HPDE6-E6E7 (cell line): Measurements from ENCODE around the gene MICAL3.
"Not testable (repeated sequence)": the region's sequence is repeated elsewhere in the genome, so short reads cannot be mapped to it uniquely, and the experiment has no call there.

Experiments used
- DNase-seq: peaks from one replicate; pipeline ENCODE4 v3.0.0; 2011; ENCODE audit warnings: missing footprints; ENCODE audit errors: extremely low spot score

MICAL3 gene, protein sequence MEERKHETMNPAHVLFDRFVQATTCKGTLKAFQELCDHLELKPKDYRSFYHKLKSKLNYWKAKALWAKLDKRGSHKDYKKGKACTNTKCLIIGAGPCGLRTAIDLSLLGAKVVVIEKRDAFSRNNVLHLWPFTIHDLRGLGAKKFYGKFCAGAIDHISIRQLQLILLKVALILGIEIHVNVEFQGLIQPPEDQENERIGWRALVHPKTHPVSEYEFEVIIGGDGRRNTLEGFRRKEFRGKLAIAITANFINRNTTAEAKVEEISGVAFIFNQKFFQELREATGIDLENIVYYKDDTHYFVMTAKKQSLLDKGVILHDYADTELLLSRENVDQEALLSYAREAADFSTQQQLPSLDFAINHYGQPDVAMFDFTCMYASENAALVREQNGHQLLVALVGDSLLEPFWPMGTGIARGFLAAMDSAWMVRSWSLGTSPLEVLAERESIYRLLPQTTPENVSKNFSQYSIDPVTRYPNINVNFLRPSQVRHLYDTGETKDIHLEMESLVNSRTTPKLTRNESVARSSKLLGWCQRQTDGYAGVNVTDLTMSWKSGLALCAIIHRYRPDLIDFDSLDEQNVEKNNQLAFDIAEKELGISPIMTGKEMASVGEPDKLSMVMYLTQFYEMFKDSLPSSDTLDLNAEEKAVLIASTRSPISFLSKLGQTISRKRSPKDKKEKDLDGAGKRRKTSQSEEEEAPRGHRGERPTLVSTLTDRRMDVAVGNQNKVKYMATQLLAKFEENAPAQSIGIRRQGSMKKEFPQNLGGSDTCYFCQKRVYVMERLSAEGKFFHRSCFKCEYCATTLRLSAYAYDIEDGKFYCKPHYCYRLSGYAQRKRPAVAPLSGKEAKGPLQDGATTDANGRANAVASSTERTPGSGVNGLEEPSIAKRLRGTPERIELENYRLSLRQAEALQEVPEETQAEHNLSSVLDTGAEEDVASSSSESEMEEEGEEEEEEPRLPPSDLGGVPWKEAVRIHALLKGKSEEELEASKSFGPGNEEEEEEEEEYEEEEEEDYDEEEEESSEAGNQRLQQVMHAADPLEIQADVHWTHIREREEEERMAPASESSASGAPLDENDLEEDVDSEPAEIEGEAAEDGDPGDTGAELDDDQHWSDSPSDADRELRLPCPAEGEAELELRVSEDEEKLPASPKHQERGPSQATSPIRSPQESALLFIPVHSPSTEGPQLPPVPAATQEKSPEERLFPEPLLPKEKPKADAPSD (N-terminal part only)

DNA sequence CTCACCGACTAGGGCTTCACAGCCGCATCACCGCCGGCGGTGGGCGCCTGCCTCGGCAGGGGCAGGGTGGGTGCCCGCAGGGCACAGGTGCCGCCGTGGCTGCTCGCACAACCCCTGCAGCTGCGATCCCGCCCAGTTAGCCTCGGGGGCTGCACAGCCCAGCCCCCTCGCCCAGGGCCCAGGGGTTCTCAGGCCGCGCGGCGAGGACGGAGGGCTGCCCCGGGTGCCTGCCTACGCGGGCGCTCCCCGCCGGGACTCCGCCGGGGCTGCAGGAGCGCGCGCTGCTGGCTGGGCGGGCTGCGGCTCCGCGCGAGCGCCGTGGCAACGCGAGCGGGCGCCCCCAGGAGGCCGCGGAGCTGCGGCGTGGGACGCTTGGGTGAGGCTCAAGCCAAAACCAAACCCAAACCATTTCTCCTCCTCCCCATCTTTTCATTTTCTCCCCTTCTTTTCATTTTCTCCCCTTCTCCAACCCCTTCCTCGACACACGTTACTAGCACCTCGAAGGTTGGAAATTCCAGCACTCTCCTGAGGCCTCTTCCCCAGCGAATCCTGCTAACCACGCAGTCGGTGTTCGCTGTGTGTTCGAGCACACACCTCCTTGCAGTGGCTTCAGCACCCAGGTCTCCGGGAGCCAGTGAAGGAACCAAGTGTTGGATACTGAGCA is at the start of gene MICAL3:
Gene MICAL3 (minus strand): TSS at position 286 of the 664 bp plus-strand sequence. CDS start 117,749 bp downstream, outside the sequence.
- peak; percentile 79 for DNase-seq

DNA sequence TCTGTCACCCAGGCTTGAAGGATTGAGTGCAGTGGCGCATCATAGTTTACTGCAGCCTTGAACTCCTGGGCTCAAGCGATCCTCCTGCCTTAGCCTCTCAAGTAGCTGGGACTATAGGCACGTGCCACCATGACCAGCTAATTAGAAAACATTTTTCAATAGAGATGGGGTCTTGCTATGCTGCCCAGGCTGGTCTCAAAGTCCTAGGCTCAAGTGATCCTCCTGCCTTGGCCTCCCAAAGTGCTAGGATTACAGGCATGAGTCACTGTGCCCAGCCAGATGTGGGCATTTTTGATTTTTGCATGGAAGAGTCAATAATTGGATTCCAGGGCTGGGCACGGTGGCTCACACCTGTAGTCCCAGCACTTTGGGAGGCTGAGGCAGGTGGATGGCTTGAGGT is 49.6 kb upstream of the MICAL3 start:
- not testable (repeated sequence) for DNase-seq

DNA sequence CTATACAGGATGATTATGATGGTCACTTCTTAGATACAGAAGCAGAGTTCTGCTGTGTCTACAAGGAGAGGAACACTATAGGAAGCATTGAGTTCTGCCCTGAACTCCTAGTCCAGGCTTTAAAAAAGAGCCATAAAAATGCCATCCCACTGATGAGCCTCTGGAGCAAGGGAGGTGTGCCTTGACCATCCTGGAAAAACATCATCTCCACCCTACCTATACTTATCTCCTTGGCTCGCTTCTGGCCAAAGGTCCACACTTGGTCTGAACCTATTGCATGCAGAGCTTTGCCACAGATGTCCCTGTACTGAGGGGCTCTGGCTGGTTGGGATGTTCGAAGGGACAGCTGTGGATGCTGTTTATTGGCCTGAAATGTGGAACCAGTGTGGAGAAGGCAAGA is 49.1 kb upstream of the MICAL3 start:
- no peak for DNase-seq

DNA sequence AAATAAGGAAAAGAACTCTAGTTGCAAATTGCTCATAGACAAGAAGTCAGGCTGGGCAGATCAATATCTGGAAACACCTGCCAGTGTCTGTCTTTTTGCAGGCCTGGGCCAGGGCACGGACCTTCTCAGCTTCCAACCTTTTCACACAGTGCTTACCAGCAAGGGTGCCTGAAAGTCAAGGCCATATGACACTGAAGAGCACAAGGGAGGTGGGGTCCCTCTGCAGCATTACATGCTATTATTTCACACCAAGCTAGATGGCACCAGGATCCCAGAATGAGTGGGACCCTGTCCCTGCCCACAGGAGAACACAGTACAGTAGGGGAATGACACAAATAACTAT is 47.6 kb upstream of the MICAL3 start:
- no peak for DNase-seq

DNA sequence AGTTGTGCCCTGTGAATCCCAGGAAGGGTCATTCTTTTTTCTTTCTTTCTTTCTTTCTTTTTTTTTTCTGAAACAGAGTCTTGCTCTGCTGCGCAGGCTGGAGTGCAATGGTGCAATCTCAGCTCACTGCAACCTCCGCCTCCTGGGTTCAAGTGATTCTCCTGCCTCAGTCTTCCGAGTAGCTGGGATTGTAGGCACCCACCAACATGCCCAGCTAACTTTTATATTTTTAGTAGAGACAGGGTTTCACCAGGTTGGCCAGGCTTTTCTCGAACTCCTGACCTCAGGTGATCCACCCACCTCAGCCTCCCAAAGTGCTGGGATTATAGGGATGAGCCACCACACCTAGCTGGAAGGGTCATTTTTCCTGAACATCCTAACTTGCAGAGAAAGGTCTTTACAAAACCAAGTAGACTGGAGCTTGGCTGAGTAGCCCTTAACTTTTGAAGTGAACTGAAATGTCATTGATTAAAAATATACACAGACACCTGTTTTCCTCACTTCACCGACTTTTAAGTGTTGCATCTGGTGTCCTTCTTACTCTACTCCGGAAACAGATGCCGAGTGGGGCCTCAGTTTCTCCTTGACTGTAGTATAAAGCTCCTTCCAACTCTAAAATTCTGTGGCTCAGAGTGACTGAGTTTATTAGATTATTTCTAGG is 47.1 kb upstream of the MICAL3 start:
- not testable (repeated sequence) for DNase-seq

DNA sequence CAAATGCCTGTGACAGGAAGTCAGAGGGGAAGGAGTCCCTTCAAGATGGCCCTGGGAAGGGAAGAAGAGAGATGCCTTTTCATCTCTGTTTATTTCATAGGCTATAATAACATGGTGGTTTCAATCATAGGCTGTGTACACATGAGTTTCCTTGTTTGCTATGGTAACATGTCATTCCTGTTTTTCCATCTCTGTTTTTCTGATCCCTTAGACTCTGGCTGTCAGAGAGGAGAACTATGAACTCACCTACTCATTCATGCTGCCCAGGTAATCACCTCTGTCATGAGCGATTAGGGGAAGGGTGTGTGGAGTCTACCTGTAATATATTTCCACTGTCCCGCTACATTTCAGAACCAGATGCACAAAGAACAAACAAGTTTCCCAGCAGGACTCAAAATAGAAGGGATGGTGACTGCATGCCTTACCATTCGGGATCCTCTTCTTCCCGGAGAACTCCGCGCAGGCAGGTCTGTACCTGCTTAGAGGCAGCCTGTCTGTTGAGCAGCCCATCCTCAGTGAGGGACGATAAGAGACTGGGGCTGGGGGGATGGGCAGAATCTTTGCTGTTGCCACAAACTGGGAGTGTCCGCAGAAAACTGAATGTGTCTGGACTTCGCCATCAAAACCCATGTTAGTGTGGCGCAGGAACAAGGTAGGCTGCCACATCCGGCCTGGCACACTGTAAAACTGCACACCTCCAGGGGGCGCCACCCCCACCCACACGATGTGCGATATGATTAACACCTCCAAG is 46.4 kb upstream of the MICAL3 start:
- peak; percentile 80 for DNase-seq

DNA sequence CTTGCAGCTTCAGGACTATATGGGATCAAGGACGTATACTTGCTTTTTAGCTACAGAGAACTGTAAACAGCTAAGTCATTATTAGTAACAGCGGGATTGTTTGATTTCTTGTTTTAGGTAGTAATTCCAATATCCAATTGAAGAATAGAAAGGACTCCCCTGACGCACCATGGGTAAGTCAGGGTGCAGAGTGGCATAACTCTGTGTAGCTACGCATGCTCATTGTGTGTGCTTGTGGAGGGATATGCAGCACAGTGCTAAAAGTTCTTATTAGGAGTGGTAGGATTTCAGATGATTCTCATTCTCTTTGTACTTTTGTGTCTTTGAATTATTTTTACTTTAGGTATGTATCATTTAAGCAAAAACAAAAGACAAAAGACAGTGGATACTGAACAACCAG is 45.7 kb upstream of the MICAL3 start:
- DNase-seq: no peak

DNA sequence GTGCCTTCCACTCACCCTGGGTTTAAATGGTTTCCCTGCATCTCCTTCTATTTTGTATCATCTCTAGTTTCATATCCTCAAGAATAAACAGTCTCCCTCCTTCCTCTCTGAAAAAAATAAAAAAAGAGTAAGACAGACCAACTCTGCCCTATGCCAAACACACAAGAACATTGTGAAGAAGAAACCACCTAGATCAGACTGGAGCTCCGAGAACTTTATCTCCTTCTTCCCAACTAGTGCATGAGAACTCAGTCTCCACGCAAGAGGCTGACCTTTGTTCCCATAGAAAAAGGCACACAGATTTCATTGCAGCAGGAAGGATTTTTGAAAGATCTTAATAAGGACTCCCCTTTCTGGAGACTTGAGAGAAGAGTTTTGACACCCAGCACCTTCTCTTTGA is 44.7 kb upstream of the MICAL3 start:
- DNase-seq: no peak

DNA sequence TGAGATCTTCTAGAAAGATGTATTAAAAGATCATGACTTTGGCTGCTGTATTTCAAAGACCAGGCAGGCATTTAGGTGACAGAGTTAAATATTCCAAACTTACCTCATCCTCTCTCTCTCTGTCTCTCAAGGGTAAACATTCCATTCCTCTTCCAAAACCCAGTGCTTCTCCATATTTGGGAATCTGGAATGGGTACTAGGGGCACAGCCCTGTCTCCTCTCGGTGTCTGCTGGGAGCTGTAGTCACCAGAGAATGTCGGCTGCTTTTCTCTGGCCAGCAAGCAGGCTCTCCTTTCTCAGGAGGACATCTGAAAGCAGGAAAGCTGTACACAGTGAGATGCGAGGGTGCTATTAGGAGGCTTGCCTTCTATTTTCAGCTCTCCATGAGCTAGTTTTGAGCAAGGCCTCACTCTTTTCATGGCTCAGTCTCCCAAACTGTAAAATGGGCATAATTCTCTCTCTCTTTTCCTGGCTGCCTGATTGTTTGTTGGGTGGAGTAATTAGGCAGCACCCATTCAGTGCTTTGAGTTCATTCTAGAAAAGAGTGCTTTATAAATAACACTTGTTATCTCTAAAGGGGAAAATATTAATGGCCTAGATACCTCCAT is 44.1 kb upstream of the MICAL3 start:
- no peak for DNase-seq

DNA sequence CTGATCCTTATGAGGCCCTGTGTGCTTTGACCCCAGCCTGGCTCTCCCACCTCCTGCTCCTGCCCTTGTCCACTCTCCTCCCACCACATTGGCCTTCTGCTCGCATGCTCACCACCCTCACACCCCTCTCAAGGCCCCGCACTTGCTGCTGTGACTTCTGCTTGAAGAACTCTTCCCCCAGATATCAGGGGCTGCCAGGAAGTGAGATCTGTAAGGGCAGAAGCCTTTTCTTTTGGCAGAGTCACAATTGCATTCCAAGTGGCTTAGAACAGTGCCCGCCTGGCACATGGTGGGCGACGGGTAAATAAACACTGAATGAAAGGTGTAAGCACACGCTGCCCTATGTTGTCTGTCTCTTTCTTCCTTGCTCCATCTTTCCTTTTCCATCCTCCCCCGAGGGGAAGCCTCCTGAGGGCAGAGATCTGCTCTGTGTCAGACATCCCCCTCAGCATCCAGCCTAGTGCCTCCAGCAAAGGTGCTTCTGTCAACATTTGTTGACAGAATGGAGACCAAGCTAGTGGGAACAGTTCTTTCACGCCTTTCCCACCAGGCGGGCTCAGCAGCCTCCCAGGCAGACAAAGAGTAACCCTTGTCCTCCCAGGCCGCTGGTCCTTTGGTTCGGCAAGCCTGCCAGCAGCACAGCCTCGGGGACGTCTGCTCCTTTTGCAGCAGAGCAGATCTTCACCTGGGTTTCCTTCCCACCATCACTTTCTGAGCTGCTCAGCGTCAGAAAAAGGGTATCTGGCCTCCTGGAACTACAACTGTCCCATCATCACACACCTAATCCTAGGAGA is 43.4 kb upstream of the MICAL3 start:
- no peak for DNase-seq

DNA sequence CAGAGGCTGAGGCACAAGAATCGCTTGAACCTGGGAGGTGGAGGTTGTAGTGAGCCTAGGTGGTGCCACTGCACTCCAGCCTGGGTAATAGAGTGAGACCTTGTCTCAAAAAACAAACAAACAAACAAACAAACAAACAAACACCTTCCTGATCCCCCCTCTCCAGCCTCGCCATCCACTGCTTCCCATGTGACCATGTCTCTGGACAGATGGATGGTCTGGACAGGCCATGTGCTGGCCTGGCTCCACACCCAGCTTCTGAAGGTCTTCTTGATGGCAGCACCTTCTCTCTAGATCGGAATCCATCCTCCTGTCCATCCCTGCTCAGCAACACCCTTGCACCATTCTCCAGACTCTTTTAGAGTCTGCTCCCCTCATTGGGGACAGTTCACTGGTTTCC is 42.8 kb upstream of the MICAL3 start:
- DNase-seq: no peak

DNA sequence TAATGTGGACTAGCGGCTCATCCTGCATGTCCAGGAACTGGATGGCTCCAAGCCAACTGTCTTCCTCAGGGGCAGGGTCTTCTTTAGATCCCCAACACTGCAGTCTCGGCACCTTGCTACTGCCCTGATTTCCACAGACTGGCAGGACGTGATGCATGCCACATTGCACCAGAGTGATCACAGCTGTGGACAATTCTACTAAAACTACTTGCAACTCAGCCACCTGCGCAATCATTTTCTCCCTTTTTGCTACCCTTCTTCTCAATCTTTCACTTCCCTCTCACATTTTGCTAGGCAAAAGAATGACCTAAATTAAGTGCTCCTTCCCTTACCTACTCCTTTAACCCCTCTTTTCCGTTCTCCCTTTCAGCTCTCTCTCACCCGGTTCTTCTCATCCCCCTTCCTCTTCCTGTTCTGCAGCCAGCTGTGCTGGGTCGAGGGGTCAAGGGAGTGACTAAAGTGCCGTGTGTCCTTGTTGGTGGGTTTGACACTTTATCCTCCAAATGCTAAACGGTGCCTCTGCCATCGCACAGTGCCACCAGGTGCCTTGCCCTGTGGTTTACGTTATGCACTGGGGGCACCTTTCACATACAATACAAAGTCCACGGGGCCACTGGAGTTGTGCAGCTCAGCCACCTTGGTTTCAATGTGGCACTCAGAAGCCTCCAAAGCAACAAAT is 42.0 kb upstream of the MICAL3 start:
- no peak for DNase-seq

DNA sequence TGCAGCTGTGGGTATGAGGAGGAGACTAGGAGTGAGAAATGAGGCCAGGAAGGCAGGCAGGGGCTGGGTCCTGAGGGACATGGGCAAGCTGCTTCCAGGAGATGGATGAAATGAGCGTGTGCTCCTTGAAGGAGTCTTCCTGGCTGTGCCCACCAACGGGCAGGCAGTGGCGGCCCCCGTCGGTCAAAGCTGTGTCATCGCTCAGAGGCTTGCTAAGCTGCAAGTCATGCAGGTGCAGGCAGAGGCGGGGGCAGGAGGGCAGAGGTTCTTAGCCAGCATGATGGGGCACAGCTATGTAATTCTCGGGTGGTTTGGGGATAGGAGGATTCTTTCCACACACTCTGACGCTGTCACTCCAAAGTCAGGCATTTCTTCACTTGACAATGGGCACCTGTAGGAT is 40.9 kb upstream of the MICAL3 start:
- no peak for DNase-seq

DNA sequence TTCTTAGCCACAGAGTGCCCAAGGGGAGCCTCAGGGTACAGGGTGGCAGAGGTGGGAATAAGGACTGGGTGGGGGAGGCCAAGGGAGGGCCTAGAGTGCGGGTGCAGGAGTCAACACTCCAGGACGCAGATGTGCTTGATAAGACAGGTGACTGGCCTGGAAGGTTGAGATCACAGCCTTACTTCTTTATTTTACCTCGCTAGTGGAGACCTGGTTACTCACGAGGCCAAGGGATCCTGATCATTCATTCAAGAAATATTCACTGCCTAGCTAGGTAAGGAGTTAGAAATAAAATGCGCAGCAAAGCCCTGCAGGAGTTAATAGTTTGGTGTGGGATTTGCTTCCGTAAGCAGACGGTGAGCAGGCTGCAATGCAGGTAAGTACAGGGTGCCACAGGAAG is 40.3 kb upstream of the MICAL3 start:
- no peak for DNase-seq

DNA sequence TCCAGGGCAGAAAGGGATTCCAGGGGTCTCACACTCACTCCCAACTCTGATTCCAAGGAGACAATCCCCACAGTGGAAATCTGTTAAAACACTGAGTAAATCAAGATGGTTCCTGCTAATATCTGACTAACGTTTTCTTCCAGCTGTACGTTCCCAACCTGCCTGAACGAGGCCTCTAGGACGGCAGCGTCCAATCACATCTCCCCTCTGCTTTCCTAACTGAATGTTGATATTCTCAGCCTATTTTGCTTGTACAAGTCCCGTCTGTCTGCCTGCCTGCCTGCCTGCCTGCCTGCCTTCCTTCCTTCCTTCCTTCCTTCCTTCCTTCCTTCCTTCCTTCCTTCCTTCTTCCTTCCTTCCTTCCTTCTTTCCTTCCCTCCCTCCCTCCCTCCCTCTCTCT is 39.4 kb upstream of the MICAL3 start:
- not testable (repeated sequence) for DNase-seq

DNA sequence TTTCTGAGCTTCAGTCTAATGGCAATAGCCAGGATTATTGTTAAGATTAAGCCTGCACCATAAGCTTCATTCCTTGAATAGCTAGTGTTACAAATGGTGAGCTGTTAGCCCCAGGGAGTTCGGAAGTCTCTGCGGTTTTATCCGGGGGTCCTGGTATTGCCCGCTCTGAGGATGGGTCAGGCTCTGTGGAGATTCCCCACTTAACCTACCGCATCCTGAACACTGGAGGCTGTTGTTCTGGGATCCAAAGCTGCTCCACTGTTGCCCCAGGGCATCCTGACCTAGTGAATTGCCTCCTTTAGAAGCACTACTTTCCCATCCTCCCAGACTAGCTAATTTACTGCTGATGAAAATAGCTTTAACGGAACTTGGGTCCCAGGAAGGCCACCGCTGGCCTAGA is 38.9 kb upstream of the MICAL3 start:
- no peak for DNase-seq

DNA sequence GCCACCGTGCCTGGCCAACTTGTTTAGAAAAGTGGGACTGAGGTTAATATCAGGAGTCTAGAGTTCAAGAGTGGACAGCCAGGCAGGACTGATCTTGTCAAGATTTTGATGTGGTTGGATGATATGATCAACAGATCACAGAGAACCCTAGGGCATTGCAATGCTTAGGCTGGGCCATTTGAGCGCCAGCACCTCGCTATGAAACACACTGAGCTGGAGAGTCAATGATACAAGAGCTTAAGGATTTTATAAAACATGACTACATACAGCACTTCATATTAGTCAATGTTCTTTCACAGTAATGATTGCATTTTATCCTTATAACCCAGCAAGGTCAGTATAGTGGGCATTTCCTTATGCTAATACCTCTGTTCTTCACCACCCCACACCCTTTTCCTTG is 38.1 kb upstream of the MICAL3 start:
- DNase-seq: no peak
